ENCODE results near the gene AQP12B. TPM values are rescaled to one million over a fixed set of nuclear protein-coding genes. Genes with fewer than 3 reads are reported as not detected.

Gene AQP12B
- total RNA-seq, 1 donor from 2014 or later: not detected

DNA sequence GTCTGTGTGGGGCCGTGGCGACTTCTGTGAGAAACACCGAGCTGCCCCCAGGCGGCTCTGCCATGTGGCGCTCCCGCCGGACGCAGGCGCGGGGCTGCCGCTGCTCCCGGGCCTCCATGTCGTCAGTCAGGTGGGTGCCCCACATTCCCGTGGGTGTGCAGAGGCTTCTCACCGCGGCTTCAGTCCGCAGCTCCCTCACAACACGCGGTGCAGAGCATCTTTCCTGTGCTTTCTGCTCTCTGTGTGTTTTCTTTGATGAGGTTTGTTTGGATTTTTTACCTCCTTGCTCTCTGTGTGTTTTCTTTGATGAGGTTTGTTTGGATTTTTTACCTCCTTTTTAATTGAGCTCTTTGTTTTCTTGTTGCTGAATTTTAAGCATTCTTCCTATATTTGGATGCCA lies 22.0 kb upstream of the AQP12B start:
- H3K9me3 Mint-ChIP-seq (ENCODE audit: unreplicated experiment): peaks cover 4% of the 10 kb centered on the region
- peak overlapping the region; percentile 2 for H3K4me3 Mint-ChIP-seq (ENCODE audit: unreplicated experiment)
- no peak for DNase-seq
- H3K27ac Mint-ChIP-seq (ENCODE audit: unreplicated experiment): no peak overlapping the region
- H3K4me1 Mint-ChIP-seq (ENCODE audit: low read depth, unreplicated experiment): peaks cover 3% of the 10 kb centered on the region
- TF ChIP-seq, protein P1, sequence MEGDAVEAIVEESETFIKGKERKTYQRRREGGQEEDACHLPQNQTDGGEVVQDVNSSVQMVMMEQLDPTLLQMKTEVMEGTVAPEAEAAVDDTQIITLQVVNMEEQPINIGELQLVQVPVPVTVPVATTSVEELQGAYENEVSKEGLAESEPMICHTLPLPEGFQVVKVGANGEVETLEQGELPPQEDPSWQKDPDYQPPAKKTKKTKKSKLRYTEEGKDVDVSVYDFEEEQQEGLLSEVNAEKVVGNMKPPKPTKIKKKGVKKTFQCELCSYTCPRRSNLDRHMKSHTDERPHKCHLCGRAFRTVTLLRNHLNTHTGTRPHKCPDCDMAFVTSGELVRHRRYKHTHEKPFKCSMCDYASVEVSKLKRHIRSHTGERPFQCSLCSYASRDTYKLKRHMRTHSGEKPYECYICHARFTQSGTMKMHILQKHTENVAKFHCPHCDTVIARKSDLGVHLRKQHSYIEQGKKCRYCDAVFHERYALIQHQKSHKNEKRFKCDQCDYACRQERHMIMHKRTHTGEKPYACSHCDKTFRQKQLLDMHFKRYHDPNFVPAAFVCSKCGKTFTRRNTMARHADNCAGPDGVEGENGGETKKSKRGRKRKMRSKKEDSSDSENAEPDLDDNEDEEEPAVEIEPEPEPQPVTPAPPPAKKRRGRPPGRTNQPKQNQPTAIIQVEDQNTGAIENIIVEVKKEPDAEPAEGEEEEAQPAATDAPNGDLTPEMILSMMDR (IDR thresholded peaks at IDR 0.05; ENCODE audit: partially characterized antibody, unreplicated experiment): no peak
- no peaks in the 10 kb centered on the region for H3K36me3 Mint-ChIP-seq (ENCODE audit: unreplicated experiment)
- peaks cover 3% of the 10 kb centered on the region for H3K27me3 Mint-ChIP-seq (ENCODE audit: unreplicated experiment)

DNA sequence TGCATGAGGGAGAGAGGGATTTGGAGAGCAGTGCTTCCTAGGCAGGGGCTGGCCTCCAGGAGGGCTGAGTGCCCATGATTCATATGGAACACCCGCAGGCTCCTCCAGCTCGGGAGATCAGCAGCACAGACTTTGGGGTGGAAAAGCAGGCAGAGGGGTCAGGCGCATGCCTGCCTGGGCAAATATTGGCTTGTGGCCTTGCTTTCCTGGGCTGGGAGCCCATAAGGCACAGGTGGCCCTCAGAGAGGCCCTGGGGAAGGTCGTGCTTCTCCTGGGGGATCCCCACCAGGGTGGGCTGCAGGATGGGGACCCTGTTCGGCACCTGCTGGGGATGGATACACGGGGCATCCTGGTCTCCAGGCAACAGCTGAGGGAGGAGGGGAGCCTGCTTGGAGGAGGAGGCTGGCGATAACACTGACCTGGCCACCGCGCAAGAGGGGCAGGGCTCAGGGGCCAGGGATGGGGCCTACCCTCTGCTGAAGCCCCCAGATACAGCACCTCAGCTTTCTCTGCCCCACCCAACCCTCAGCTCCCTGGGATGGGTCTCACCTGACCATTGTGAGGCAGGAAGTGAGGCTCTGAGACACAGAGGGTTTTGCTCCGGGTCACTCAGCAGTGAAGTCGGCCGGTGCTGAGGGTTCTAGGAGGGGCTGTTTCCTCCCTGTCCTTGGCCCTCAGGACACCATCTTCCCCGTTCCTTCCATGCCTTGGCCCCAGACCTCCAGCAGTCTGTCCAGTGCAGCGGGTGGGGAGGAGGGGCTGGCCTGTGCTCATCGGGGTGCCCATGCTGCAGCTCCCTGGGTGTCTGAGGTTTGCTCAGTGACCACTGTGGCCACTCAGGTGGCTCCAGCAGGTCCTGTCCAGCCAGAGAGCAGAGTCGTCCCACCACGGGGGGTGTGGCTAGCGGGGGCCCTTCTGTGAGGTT lies 21.0 kb upstream of the AQP12B start:
- Mint-ChIP-seq H3K4me1 (ENCODE audit: low read depth, unreplicated experiment) (peaks cover 3% of the 10 kb centered on the region), H3K36me3 (ENCODE audit: unreplicated experiment) (no peaks in the 10 kb centered on the region), H3K27ac (ENCODE audit: unreplicated experiment) (no peak overlapping the region), H3K4me3 (ENCODE audit: unreplicated experiment) (no peak overlapping the region), H3K9me3 (ENCODE audit: unreplicated experiment) (peaks cover 4% of the 10 kb centered on the region), H3K27me3 (ENCODE audit: unreplicated experiment) (peaks cover 3% of the 10 kb centered on the region)
- TF ChIP-seq, protein P1 (IDR thresholded peaks at IDR 0.05; ENCODE audit: partially characterized antibody, unreplicated experiment): no peak
- DNase-seq: no peak

DNA sequence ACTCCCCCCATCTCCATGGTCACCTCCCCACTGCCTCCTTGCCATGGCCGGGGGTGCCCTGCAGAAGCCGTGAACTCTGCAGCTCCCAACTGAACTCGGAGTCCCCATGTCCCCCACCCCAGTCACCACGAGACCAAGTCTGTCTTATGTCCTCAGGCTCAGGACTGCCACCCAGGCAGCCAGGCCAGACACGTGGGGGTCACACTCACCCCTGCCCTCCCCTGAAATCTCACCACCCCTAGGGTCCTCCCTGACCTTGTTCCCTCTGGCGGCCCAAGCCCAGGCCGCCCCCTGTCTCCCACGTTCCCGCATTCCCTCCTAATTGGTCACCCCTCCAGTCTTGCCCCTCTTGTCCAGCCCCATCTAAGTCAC lies 19.9 kb upstream of the AQP12B start:
- TF ChIP-seq, protein P1 (IDR thresholded peaks at IDR 0.05; ENCODE audit: partially characterized antibody, unreplicated experiment): no peak
- Mint-ChIP-seq H3K4me1 (ENCODE audit: low read depth, unreplicated experiment) (peaks cover 3% of the 10 kb centered on the region), H3K27ac (ENCODE audit: unreplicated experiment) (no peak overlapping the region), H3K4me3 (ENCODE audit: unreplicated experiment) (no peak overlapping the region), H3K9me3 (ENCODE audit: unreplicated experiment) (peaks cover 4% of the 10 kb centered on the region), H3K27me3 (ENCODE audit: unreplicated experiment) (peaks cover 3% of the 10 kb centered on the region), H3K36me3 (ENCODE audit: unreplicated experiment) (no peaks in the 10 kb centered on the region)
- no peak for DNase-seq

DNA sequence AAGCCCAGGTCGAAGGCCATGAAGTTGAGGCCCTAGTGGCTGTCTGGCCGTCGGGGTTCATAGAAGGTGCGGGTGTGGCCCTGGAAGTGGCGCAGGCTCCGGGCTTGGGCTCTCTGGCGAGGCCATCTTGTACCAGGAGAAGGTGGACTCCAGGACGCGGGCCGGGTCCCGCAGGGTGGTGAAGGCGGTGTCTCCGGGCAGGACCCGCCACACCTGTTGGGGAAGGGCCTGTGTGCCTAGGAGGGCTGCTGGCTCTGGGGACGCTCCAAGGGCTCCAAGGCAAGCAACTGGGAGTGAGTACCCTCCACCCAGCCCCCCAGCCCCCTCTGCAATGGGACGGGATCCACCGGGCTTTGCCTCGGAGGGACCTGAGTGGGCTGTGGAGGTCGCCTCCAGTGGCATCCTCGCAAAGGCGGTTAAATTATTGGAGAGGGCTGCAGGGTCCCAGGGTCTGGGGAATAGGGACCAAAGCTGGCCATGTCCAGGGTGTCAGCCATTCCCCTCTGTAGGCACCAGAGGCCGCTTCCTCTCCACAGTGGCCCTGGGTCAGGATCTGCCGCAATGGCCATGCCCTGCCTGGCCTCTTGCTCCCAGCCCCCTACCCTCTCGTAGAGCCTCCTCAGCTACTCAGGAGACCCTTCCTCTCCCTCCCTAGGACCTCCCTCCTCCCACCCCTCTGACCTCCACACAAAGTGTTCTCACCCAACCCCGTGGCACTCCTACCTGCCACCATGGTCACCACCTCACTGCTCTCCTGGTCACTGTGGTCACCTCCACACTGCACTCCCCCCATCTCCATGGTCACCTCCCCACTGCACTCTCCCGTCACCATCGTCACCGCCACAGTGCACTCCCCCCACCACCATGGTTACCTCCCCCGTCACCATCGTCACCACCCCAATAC lies 19.3 kb upstream of the AQP12B start:
- TF ChIP-seq, protein P1 (IDR thresholded peaks at IDR 0.05; ENCODE audit: partially characterized antibody, unreplicated experiment): no peak

More for the DNA sequence above, 19.3 kb upstream of the AQP12B start:
- Mint-ChIP-seq H3K27me3 (ENCODE audit: unreplicated experiment) (peaks cover 3% of the 10 kb centered on the region), H3K36me3 (ENCODE audit: unreplicated experiment) (no peaks in the 10 kb centered on the region), H3K4me3 (ENCODE audit: unreplicated experiment) (no peak overlapping the region), H3K27ac (ENCODE audit: unreplicated experiment) (no peak overlapping the region), H3K9me3 (ENCODE audit: unreplicated experiment) (peaks cover 4% of the 10 kb centered on the region), H3K4me1 (ENCODE audit: low read depth, unreplicated experiment) (peaks cover 3% of the 10 kb centered on the region)
- no peak for DNase-seq
